ENCODE results near the gene CSNK1A1.
"Not testable (repeated sequence)": the region's sequence is repeated elsewhere in the genome, so short reads cannot be mapped to it uniquely, and the experiment has no call there.

The CSNK1A1 gene

DNA sequence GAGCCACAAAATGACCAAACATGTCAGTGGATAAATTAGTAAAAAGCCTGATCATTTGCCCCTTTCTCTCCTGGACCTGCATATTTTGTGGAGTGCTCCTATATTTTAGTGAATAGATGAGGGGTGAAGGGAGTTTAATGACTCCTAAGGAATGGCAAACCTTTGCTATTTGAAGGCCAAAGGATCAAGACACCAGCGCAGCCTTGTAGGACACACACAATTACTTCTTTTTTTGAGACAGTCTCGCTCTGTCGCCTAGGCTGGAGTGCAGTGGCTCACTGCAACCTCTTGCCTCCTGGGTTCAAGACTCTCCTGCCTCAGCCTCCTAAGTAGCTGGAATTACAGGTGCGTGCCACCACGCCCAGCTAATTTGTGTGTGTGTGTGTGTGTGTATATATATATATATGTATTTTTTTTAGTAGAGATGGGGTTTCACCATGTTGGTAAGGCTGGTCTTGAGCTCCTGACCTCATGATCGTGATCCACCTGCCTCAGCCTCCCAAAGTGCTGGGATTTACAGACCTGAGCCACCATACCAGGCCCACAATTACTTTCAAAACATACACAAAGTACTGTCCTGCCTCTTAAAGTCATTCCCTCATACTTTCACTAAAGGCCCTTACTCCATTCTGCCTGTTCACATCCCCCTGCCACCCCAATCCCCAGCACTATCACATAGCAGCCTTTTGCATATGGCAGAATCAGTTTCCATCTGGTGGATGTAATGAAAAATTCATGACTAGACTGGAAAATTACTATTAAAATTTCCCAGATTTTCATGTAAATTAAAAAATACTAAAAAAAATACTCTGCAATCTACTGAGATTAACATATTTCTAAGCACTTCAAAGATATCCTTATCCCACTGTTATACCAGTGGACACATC, 60.4 kb downstream of the CSNK1A1 start:
- DNase-seq (ENCODE audit: low read depth, low spot score) = no peak

DNA sequence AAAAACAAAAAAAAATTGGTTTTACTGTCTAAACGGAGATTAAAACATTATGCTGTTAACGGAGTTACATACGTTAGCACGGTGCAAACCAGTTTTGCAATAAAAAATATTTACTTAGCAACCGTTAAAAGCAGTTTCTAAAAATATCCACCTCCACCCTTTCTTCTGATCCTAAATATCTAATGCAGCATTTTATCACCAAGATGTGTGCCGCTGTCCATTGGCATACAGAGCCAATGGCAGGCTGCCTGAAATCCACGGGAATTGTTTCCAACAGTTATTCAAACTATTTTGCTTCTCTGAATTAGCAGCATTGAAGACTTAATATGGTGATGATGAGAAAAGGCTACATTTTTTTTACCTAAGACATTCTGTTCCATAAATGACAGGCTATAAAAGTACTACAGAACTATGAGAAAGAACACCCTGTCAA, 61.6 kb downstream of the CSNK1A1 start:
- DNase-seq (ENCODE audit: low read depth, low spot score) = no peak

DNA sequence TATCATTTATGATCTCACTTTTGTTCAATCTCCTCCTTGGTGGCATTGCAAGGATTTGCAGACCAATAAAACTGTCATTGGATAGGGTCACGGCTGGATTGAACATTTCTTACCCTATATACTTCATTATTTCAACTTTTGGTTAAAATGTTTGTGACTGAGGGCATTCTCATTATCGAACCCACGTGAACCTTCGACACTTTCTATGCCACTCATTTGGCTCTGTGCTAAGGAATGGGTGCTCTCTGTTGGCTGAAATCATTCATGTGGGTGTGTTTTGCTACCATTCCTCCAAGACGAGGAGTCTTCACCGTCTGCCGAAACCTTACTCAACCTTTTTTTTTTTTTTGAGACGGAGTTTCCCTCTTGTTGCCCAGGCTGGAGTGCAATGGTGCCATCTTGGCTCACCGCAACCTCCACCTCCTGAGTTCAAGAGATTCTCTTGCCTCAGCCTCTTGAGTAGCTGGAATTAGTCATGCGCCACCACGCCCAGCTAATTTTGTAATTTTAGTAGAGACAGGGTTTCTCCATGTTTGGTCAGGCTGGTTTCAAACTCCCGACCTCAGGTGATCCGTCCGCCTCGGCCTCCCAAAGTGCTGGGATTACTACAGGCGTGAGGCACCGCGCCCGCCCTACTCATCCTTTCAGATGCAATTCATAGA, 62.5 kb downstream of the CSNK1A1 start:
- no peak for DNase-seq (ENCODE audit: low read depth, low spot score)

DNA sequence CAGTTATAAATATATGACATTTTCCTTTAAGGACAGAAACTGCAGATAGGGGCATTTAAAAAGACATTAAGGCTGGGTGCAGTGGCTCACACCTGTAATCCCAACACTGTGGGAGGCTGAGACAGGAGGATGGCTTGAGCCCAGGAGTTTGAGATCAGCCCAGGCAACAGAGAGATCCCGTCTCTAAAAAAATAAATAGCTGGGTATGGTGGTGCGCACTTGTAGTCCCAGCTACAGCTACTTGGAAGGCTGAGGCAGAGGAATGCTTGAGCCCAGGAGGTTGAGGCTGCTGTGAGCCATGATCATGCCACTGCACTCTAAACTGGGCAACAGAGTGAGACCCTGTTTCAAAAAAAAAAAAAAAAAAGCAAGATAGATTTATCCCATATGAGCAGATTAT, 63.6 kb downstream of the CSNK1A1 start:
- DNase-seq (ENCODE audit: low read depth, low spot score) = no peak

DNA sequence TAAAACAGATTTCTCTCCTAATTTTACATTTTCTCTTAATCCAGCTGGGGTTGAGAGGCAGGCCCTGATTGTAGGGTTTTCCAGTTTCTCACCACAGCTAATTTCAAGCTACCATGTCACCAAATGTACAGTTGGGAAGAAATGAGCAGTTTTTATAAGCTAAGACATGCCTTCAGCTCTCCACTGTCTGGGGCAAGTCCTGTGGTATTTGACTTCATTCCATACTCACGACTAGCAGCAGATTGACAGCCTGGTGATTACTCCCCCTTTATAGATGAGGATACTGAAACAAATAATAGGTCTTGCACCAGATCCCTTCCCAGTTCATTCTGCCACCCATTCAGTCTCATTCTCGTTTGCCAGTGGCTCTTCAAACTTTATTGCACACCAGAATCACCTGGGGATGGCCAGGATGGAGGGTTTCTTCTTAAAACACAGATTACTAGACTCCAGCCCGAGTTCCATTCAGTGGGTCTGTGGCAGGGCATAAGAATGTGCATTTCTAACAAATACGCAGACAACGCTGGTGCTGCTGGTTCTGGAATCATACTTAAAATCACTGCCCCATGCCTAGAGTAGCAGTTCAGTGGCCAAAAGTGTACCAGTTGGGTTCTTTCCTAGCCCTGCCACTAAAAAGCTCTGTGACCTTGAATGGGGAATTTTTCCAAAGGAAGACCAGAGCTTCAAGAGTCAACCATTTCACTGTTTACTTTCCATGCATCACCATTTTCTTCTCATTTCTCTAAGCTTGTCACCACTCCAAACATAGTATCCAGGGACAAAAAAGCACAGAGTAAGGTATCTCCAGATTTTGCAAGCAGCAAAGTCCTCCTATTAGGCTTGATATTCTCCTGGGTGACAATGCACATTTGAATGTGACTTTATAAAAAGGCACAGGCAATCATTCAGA, 64.3 kb downstream of the CSNK1A1 start:
- no peak for DNase-seq (ENCODE audit: low read depth, low spot score)

DNA sequence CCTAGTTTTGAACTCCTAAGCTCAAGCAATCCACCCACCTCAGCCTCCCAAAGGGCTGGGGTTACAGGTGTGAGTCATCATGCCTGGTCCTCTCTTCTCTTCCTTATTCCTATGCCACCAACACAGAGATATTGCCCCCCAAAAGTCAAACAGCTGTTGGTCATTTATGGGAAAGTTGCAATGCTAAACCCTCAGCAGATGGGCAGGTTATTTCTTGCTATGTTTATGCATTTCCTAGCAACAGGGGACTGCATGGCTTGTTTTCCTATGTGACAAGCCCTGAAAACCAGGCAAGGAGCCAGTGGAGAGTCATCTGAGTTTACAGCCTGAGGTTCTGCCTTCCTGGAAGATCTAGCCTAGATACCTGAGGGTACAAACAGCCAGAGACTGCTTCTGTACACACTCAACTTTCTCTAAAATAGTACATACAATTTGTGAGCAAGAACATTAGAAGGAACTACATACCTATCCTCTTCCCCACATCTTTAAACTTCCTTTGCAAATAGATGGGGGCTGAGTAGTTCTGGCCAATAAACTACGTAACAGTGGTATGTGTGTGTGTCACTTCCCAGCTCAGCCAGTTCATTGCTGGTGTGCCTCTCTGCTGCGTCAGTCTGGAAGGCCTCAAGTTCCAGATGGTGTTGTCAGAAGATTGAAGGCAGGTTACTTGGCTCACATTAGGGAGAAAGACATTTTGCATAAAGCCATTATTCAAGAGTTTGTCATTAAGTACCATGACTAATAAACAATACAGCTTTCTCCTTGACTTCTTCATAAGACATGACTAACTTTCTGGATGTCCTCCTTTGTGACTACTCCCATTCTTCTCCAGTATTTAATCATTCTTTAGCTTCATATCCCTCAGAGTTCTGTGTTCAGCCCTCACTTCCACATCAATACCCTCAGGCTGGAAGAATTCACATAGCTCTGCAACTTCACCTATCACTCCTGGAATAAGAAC, 65.3 kb downstream of the CSNK1A1 start:
- no peak for DNase-seq (ENCODE audit: low read depth, low spot score)

DNA sequence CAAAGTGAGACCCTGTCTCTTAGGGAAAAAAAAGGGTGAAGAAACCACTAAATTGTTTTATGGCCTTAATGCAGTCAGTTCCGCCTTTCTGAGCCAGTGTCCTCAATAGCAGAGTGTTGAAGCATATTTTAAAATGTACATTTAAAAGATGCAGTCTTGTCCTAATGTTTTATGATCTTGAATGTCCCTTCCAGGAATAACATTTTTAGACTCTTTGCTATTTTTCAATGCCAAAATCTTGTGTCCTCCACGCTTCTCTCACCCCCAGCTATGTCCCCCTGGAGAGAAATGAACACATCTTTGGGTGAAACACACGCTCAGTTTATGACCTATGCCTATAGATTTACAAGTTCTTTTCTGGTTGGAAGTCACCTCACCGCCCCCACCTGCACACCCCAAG, 69.8 kb downstream of the CSNK1A1 start:
- DNase-seq (ENCODE audit: low read depth, low spot score) = no peak

DNA sequence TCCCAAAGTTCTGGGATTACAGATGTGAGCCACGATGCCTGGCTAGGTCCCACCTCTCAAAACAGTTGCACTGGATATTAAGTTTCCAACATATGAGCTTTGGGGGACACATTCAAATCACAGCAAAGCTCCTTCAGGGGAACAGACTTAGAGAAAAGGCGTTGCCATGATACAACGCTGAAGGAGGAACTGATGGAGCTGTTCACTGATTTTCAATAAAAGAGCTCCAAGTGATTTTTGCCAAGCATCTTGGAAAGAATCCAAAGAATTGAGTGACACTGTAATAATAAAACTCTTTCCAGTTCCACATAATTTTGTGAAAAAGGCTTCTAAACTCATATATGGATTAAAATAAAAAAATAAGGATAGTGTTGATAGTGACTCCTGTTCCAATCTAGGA, 72.5 kb downstream of the CSNK1A1 start:
- DNase-seq (ENCODE audit: low read depth, low spot score) = no peak

DNA sequence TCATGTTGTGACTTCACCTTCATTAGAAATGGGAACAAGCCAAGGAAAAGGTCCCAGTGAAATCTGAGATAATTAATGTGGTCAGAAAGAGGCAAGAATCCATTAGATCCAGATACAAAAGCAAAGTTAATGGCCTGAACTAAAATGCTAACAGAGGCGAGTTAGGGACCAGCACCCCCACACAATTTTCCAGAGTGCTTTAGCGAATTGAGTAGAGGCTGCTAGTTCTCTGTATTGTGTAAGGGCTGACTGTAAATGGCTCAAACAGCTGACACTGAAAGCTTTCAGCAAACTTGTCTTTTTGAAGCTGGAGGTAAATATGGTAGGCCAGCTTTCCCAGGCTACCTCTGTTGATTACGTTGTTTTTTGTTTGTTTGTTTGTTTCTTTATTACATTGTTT, 75.5 kb downstream of the CSNK1A1 start:
- no peak for DNase-seq (ENCODE audit: low read depth, low spot score)

DNA sequence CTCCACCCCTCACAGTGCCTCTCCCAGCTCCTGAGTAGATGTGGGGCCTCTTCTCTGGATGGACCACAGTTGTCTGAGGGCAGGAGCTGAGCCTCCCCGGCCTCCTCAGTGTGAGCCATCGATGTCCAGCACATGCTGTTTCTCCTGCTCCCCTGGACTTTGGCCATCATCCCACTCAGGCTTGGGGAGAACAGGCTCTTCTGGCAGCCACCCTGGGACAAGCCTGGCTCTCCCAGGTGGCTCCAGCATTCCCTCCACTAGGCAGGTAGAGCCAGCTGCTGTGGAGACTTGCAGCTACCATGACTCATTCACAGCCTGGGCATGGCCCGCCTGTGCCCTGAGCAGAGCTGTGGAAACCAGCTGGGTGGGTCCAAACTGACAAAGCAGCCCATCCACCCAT, 77.0 kb downstream of the CSNK1A1 start:
- DNase-seq (ENCODE audit: low read depth, low spot score) = no peak

DNA sequence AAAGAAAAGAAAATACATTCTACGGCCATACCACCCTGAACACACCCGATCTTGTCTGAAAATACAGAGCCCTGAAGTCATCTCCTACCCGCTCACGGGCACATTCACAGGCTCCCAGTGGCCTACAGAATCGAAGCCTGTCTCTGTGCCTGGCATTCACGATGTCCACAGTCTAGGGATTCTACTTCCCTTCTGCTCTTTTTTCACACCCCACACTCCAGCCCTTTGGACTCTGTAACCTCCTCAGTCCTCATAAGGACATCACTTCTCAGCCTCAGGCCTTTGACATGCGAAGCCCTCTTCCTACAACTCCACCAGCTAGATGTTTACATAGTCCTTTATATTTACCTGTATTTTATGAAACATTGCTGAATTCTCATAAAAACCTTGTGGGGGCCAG, 77.8 kb downstream of the CSNK1A1 start:
- no peak for DNase-seq (ENCODE audit: low read depth, low spot score)

DNA sequence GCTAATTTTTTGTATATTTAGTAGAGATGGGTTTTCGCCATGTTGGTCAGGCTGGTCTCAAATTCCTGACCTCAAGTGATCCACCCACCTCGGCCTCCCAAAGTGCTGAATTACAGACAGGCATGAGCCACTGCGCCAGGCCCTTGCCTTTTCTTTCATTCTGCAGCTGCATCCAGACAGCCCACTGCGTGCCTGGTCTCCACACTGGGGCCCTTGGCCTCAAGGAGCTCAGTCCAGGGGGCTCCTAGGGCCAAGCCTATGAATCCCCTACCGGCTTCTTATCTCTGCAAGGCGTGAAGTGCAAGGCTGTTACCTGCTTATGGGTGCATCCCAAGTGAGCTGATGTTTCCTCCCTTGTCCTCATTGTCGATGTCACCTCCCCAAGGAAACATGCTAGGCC, 78.8 kb downstream of the CSNK1A1 start:
- no peak for DNase-seq (ENCODE audit: low read depth, low spot score)

DNA sequence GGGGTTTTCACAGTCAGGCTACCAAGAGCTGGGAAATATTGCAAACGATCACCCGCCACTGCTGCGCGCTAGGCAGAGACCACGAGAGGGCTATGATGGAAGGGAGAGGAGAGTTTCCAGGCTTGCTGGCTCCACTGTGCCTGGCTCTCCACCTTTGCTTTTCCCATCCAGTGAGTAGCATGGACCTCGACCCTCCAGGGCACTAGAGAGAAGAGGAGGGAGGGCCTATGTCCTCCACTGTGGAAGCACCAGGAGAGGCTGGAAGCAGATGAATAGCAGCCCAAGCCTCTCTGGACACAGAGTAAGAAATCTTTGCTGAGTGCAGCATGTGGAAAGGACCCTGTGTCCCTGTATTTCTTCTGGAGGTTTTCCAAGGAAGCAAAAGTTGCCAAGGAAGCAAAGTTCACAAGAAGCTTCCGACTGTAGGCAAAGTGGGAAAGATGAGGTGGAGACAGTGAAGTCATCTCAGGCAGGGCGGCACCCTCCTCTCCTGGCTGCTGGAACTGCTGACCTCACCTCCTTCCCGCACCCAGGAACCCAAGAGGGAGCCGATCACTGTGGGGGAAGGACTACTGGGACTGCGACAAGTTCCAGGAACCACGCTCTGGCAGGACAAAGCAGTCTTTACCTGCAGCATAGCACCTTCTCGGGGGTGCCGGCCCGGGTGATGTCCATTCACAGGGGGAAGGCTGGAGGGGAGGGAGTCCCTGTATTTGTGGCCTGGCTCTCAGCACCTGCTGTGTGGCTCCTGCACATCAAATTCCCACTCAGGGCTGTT, 79.6 kb downstream of the CSNK1A1 start:
- DNase-seq (ENCODE audit: low read depth, low spot score) = no peak

DNA sequence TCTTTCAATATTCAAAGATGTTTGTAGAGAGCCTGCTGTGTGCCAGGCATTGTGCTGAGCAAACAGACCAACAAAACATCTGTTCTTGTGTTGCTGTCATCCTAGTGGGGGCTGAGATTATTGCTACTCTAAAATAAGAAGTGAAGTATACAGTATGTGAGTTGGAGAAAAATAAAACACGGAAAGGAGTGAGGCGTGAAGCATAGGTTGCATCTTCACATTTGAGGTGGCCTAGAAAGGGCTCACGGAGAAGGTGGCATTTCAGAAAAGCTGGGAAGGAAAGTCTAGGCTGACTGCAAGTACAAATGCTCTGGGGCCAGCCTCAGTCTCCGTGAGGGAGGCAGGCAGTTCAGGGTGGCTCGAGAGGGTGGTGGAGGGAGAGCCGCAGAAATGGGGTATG, 80.3 kb downstream of the CSNK1A1 start:
- no peak for DNase-seq (ENCODE audit: low read depth, low spot score)

DNA sequence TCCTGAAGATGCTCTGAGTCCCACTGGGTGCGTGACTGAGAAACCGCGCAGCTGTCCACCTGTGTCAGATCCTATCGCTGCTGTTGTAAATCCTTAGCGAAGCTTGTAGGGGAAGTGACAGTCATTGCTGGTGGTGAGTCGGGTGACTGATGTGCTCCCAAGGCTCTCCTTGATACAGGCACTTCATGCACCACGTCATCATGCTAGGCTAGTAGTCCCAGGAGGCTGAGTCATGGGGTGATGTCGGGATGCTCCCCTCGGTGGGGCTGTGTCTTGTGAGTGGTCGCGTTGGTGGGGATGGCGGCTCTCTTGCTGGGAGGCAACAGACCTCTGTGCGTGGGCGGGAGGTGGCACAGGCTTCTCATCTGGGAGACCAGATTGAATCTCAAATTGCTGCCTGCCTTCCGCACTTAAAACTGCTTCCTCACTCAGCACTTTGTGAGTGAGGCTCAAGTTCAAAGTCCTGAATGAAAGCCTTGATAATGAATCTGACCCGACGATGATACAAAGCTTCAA, 84.7 kb downstream of the CSNK1A1 start:
- DNase-seq (ENCODE audit: low read depth, low spot score) = no peak

DNA sequence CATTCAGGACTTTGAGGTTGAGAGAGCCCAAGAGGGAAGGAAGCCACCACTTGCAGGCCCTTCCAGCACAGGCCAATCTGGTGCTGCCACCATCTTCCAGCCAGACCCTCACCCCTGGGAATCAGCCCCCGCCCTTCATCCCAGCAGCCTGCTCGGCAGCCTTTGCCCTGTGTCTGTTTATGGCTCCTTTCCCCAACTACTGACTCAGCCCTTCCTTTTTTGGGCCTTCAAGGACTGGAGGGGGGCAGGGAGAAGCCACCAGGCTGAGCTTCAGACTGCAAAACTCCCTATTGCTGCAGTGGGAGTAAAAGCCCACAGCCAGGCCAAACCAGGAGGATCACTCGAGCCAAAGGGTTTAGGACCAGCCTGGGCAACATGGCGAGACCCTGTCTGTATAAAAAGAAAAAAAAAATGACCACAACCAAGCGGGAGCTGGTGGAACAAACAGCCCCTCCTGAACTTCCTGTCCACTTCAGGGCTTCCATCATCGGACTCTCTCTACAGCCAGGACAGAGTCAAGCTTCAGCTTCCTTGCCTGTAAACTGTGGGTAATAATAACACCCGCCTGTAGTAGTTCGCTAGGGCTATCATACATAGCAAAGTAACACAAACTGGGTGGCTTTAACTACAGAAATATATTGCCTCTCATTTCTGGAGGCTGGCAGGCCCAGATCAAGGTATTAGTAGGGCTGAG, 86.3 kb downstream of the CSNK1A1 start:
- no peak for DNase-seq (ENCODE audit: low read depth, low spot score)

DNA sequence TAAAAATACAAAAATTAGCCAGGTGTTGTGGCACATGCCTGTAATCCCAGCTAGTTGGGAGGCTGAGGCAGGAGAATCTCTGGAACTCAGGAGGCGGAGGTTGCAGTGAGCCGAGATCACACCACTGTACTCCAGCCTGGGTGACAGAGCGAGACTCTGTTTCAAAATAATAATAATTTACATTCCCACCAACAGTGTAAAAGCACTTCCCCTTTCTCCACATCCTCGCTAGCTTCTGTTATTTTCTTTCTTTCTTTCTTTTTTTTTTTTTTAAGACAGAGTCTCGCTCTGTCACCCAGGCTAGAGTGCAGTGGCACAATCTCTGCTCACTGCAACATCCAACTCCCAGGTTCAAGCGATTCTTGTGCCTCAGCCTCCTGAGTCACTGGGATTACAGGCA, 89.3 kb downstream of the CSNK1A1 start:
- DNase-seq (ENCODE audit: low read depth, low spot score) = not testable (repeated sequence)

DNA sequence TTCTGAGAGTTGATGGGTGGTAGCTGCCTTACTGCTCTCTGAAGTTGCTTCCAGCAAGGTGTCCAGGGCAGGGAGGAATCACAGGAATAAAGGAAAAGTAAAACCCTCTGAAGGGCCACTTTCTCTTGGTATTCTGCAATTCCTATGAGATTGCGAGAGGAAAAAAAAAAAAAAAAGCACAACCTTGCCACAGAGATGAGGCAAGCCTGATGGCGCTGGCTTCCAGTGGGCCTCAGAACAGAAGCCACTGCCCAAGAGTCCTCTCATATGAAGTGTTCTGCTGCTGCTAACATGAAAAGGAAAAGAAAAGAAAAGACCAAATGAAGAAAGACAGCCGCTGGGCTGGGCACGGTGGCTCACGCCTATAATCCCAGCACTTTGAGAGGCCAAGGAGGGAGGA, 91.3 kb downstream of the CSNK1A1 start:
- DNase-seq (ENCODE audit: low read depth, low spot score) = no peak

DNA sequence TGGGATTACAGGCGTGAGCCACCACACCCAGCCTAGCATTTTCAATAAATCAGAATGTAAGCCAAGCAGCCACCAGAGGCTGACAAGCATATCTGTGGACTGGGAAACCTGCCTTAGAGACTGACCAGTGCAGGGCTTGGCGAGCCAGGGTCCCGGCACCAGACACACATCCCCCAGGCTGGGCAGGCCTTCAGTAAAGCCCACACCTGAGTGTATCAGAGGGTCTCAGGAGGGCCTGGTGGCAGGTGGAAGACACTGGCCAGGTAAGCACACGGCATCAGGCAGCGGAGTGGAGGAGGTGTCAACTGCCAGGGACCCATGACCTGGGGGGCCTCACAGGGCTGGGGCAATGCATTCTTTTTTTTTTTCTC, 93.9 kb downstream of the CSNK1A1 start:
- no peak for DNase-seq (ENCODE audit: low read depth, low spot score)

Measured in iPS DF 19.7 (cell line).